Measurements from ENCODE around the gene PTCRA. TPM values are rescaled to one million over a fixed set of nuclear protein-coding genes. Genes with fewer than 3 reads are reported as not detected.
A peak's percentile ranks its signal among the peaks of the same experiment; 100 is the strongest.
"Not testable (repeated sequence)": the region's sequence is repeated elsewhere in the genome, so short reads cannot be mapped to it uniquely, and the experiment has no call there.

PTCRA gene
- total RNA-seq, 1 experiment from 2014 or later: not detected

- DNase-seq (ENCODE audit: extremely low read depth, low read depth): not testable (repeated sequence)
Measured at GRCh38 chr6:42902429-42903263, 13.2 kb upstream of the PTCRA start.

GRCh38 chr6:42904467-42904866 lies 11.4 kb upstream of the PTCRA start:
- no peak for DNase-seq (ENCODE audit: extremely low read depth, low read depth)

GRCh38 chr6:42907336-42907735 lies 8.5 kb upstream of the PTCRA start:
- no peak for DNase-seq (ENCODE audit: extremely low read depth, low read depth)

GRCh38 chr6:42909835-42910234 lies 6.0 kb upstream of the PTCRA start:
- no peak for DNase-seq (ENCODE audit: extremely low read depth, low read depth)

GRCh38 chr6:42911171-42912021 lies 4.5 kb upstream of the PTCRA start:
- no peak for DNase-seq (ENCODE audit: extremely low read depth, low read depth)

- DNase-seq (ENCODE audit: extremely low read depth, low read depth): no peak
Measured at GRCh38 chr6:42914546-42914945, 1.3 kb upstream of the PTCRA start.

GRCh38 chr6:42916288-42916687 lies 435 bp downstream of the PTCRA start:
- DNase-seq (ENCODE audit: extremely low read depth, low read depth): no peak

- DNase-seq (ENCODE audit: extremely low read depth, low read depth): no peak
Measured at GRCh38 chr6:42921801-42922200, 5.9 kb downstream of the PTCRA start.

- DNase-seq (ENCODE audit: extremely low read depth, low read depth): no peak
Measured at GRCh38 chr6:42923666-42924065, 7.8 kb downstream of the PTCRA start.

GRCh38 chr6:42925248-42925857 lies 9.5 kb downstream of the PTCRA start:
- DNase-seq (ENCODE audit: extremely low read depth, low read depth): no peak

- DNase-seq (ENCODE audit: extremely low read depth, low read depth): peak; percentile 89
Measured at GRCh38 chr6:42928986-42929820, 13.3 kb downstream of the PTCRA start, which contains the start of gene CNPY3. Gene CNPY3, plus strand, starts transcription at chr6:42929480. Its CDS starts 91 bp downstream, at chr6:42929571.

GRCh38 chr6:42929821-42930360 lies 14.0 kb downstream of the PTCRA start:
- no peak for DNase-seq (ENCODE audit: extremely low read depth, low read depth)

GRCh38 chr6:42932412-42932811 lies 16.6 kb downstream of the PTCRA start:
- DNase-seq (ENCODE audit: extremely low read depth, low read depth): no peak

- DNase-seq (ENCODE audit: extremely low read depth, low read depth): no peak
Measured at GRCh38 chr6:42933205-42933604, 17.4 kb downstream of the PTCRA start.

GRCh38 chr6:42935322-42935721 lies 19.5 kb downstream of the PTCRA start:
- no peak for DNase-seq (ENCODE audit: extremely low read depth, low read depth)

GRCh38 chr6:42936398-42936797 lies 20.5 kb downstream of the PTCRA start:
- DNase-seq (ENCODE audit: extremely low read depth, low read depth): no peak

- no peak for DNase-seq (ENCODE audit: extremely low read depth, low read depth)
Measured at GRCh38 chr6:42937548-42938427, 21.9 kb downstream of the PTCRA start.

GRCh38 chr6:42938428-42938796 lies 22.6 kb downstream of the PTCRA start:
- DNase-seq (ENCODE audit: extremely low read depth, low read depth): no peak

Measured in NCI-H460 (cell line).